HCT116 (cell line): ENCODE data around the gene SYT7. TPM values are rescaled to one million over a fixed set of nuclear protein-coding genes. Genes with fewer than 3 reads are reported as not detected.

Experiments used
- ATAC-seq: fragments of 200-7000 bp; cut with Tn5 transposase; 2 replicates; pipeline ENCODE4 v1.9.1; 2020; ENCODE audit warnings: mild to moderate bottlenecking, moderate library complexity
- BruUV-seq: library from RNA; stranded (reverse); fragments of 400-500 nt; replicated peaks from 2 replicates; lab custom pipeline; 2021; lab: Mats Ljungman, UMichigan
- CTCF ChIA-PET: fragments of 300-600 bp; sonication (Branson Sonifier 250); formaldehyde crosslinking; loops from one replicate; lab custom pipeline; 2021; ENCODE audit warnings: antibody characterized with exemption; lab: Charles Lee
- POLR2A ChIA-PET: fragments of 300-600, 350-600 bp; sonication (Branson Sonifier 250); formaldehyde crosslinking; loops from one replicate; lab custom pipeline; 2021; ENCODE audit warnings: antibody characterized with exemption; lab: Charles Lee
- RAD21 ChIA-PET, 2 experiments: fragments of 300-600 bp; sonication (Branson Sonifier 250); formaldehyde crosslinking; loops; one replicate each; lab custom pipeline; 2023; ENCODE audit warnings: low total read pairs in 2 of 2; ENCODE audit not compliant: uncharacterized antibody in 2 of 2, unreplicated experiment in 2 of 2, low non-redundant PET in 1 of 2; lab: Charles Lee
- DNase-seq: peaks from one replicate; pipeline ENCODE4 v3.0.0-alpha.2; 2010; ENCODE audit warnings: low read depth, low spot score
- H2AFZ ChIP-seq: fragments of 200-600 bp; shearing (Covaris generic), sonication (generic); 2 replicates; pipeline ENCODE4 v1.6.1; 2017; ENCODE audit warnings: low read depth, mixed run types, mixed read lengths, antibody characterized with exemption, low read length; ENCODE audit not compliant: poor library complexity, severe bottlenecking
- H3K27ac ChIP-seq: 2 replicates; pipeline ENCODE4 v1.5.1; 2012; ENCODE audit warnings: low read depth, low read length
- H3K27me3 ChIP-seq: fragments of 200-600 bp; sonication (generic); 2 replicates; pipeline ENCODE4 v1.6.1; 2016; ENCODE audit warnings: mixed run types, low read length, mixed read lengths; ENCODE audit not compliant: insufficient read depth
- H3K36me3 ChIP-seq, 2 experiments: fragments of 200-500 bp in 1 of 2; fragments of 200-600 bp in 1 of 2; sonication (Bioruptor generic) in 1 of 2; sonication (generic) in 1 of 2; 2 replicates each; pipeline versions ENCODE4 v1.5.1 to v1.6.1; 2014 to 2016; ENCODE audit warnings: low read length in 2 of 2, inconsistent platforms in 1 of 2, mixed read lengths in 1 of 2, mixed run types in 1 of 2; ENCODE audit not compliant: insufficient read depth in 2 of 2, control insufficient read depth in 1 of 2
- H3K4me1 ChIP-seq, 2 experiments: fragments of 200-600 bp in 1 of 2; sonication (generic) in 1 of 2; 2 replicates each; pipeline versions ENCODE4 v1.5.1 to v1.6.1; 2012 to 2017; ENCODE audit warnings: low read length in 2 of 2, inconsistent platforms in 1 of 2, mild to moderate bottlenecking in 1 of 2, mixed read lengths in 1 of 2, mixed run types in 1 of 2, moderate library complexity in 1 of 2; ENCODE audit not compliant: insufficient read depth in 2 of 2, control insufficient read depth in 1 of 2
- H3K4me2 ChIP-seq: fragments of 200-600 bp; sonication (generic); 2 replicates; pipeline ENCODE4 v1.6.1; 2017; ENCODE audit warnings: mixed run types, low read length, mixed read lengths
- H3K4me3 ChIP-seq, 2 experiments: fragments of 200-600 bp in 1 of 2; sonication (generic) in 1 of 2; replicated peaks in 1 of 2; 2 replicates each; pipeline ENCODE4 v1.5.1; 2011 to 2016; ENCODE audit warnings: low read length in 2 of 2, control low read depth in 1 of 2, low read depth in 1 of 2, mild to moderate bottlenecking in 1 of 2, mixed read lengths in 1 of 2, mixed run types in 1 of 2
- H3K79me2 ChIP-seq: fragments of 200-600 bp; sonication (generic); 2 replicates; pipeline ENCODE4 v1.6.1; 2017; ENCODE audit warnings: mild to moderate bottlenecking, mixed run types, low read length, moderate library complexity, mixed read lengths; ENCODE audit not compliant: insufficient read depth
- H3K9ac ChIP-seq: fragments of 200-600 bp; sonication (generic); 2 replicates; pipeline ENCODE4 v1.6.1; 2016; ENCODE audit warnings: low read length, mixed read lengths
- H3K9me2 ChIP-seq: fragments of 200-600 bp; sonication (generic), shearing (Covaris generic); 2 replicates; pipeline ENCODE4 v1.6.1; 2017; ENCODE audit warnings: mixed run types, mild to moderate bottlenecking, moderate library complexity; ENCODE audit not compliant: insufficient read depth
- H3K9me3 ChIP-seq, 2 experiments: fragments of 200-500 bp in 1 of 2; fragments of 200-600 bp in 1 of 2; sonication (Bioruptor generic) in 1 of 2; sonication (generic) in 1 of 2; 2 replicates each; pipeline ENCODE4 v1.6.1; 2014 to 2017; ENCODE audit warnings: low read length in 2 of 2, mixed read lengths in 2 of 2, inconsistent platforms in 1 of 2, low read depth in 1 of 2, mild to moderate bottlenecking in 1 of 2, mixed run types in 1 of 2, moderate library complexity in 1 of 2; ENCODE audit not compliant: control insufficient read depth in 1 of 2, insufficient read depth in 1 of 2
- H4K20me1 ChIP-seq: fragments of 200-600 bp; sonication (generic), shearing (Covaris generic); 2 replicates; pipeline ENCODE4 v1.6.1; 2017; ENCODE audit warnings: mixed run types, mild to moderate bottlenecking, moderate library complexity; ENCODE audit not compliant: insufficient read depth
- ATF3 ChIP-seq: IDR thresholded peaks from 2 replicates; pipeline ENCODE4 v1.6.1; 2012
- CBX3 ChIP-seq: IDR thresholded peaks from 2 replicates; pipeline ENCODE4 v1.6.1; 2012; ENCODE audit warnings: low read depth
- CEBPB ChIP-seq: IDR thresholded peaks from 2 replicates; pipeline ENCODE4 v1.6.1; 2012; ENCODE audit warnings: low read depth
- CTCF ChIP-seq, 3 experiments: fragments of 200-600 bp in 1 of 3; sonication (generic) in 1 of 3; IDR thresholded peaks in 2 of 3; conservative IDR thresholded peaks in 1 of 3; 2 replicates each; pipeline ENCODE4 v1.5.1; 2012 to 2017; ENCODE audit warnings: low read depth in 2 of 3, low read length in 2 of 3, antibody characterized with exemption in 1 of 3, borderline replicate concordance in 1 of 3, control low read depth in 1 of 3, mild to moderate bottlenecking in 1 of 3, mixed read lengths in 1 of 3, mixed run types in 1 of 3, moderate library complexity in 1 of 3; ENCODE audit not compliant: insufficient read depth in 1 of 3
- ELF1 ChIP-seq: IDR thresholded peaks from 2 replicates; pipeline ENCODE4 v1.6.1; 2012; ENCODE audit warnings: low read depth, borderline replicate concordance
- FOSL1 ChIP-seq: IDR thresholded peaks from 2 replicates; pipeline ENCODE4 v1.6.1; 2012; ENCODE audit warnings: low read depth
- JUND ChIP-seq: IDR thresholded peaks from 2 replicates; pipeline ENCODE4 v1.6.1; 2012
- MAX ChIP-seq: IDR thresholded peaks from 2 replicates; pipeline ENCODE4 v1.6.1; 2012
- POLR2A ChIP-seq: IDR thresholded peaks from 2 replicates; pipeline ENCODE4 v1.7.0; 2011; ENCODE audit warnings: borderline replicate concordance; ENCODE audit not compliant: insufficient read depth, insufficient read length; ENCODE audit errors: extremely low read depth
- POLR2AphosphoS5 ChIP-seq: IDR thresholded peaks from 2 replicates; pipeline ENCODE4 v1.6.1; 2011; ENCODE audit warnings: mild to moderate bottlenecking, low read depth, low read length, moderate library complexity
- RAD21 ChIP-seq: IDR thresholded peaks from 2 replicates; pipeline ENCODE4 v1.6.1; 2012; ENCODE audit warnings: low read depth, mild to moderate bottlenecking
- SIN3A ChIP-seq: IDR thresholded peaks from 2 replicates; pipeline ENCODE4 v1.6.1; 2012; ENCODE audit warnings: low read depth
- SP1 ChIP-seq: IDR thresholded peaks from 2 replicates; pipeline ENCODE4 v1.6.1; 2012; ENCODE audit warnings: low read depth
- SRF ChIP-seq: IDR thresholded peaks from 2 replicates; pipeline ENCODE4 v1.6.1; 2012; ENCODE audit warnings: low read depth
- ZFX ChIP-seq: fragments of 450-650 bp; IDR thresholded peaks from 2 replicates; pipeline ENCODE4 v1.6.1; 2017
- ZNF274 ChIP-seq: fragments of 200-500 bp; sonication (Bioruptor generic); IDR thresholded peaks from 2 replicates; pipeline ENCODE4 v1.6.1; 2014; ENCODE audit warnings: mild to moderate bottlenecking, low read depth, low read length, inconsistent platforms
- intact Hi-C: fragments of 100-400 bp; cut with micrococcal nuclease; formaldehyde crosslinking; loops from 2 replicates; pipeline ENCODE4 v1.10.0; 2022
- total RNA-seq: library from RNA; stranded (reverse); gene quantifications from one replicate; pipeline ENCODE4 v1.2.1, GENCODE V29; 2021; ENCODE audit not compliant: unreplicated experiment

SYT7 gene
- total RNA-seq, 1 experiment from 2014 or later = 27.4 TPM

- no peaks in the 10 kb centered on the region for H3K9me2 ChIP-seq
- H3K4me3 ChIP-seq = no peak overlapping the region
- no peak for ATAC-seq
- no peaks in the 10 kb centered on the region for H3K9me3 ChIP-seq
- TF ChIP-seq JUND = no peak
- TF ChIP-seq FOSL1 = no peak
- no peak for TF ChIP-seq ATF3
- no peak for TF ChIP-seq ZNF274
- TF ChIP-seq ZFX = no peak
- TF ChIP-seq, all 23 proteins: peak for 0
- H3K4me1 ChIP-seq = peaks cover 6 to 23% of the 10 kb centered on the region in 2 experiments
- H3K36me3 ChIP-seq = no peaks in the 10 kb centered on the region; a peak in 1 of 4 replicates
- no peaks in the 10 kb centered on the region for H3K27me3 ChIP-seq
- H3K27ac ChIP-seq = peak overlapping the region; percentile 39; the same call in 1 of the 2 replicates
- H3K9ac ChIP-seq = no peak overlapping the region
- no peaks in the 10 kb centered on the region for H3K79me2 ChIP-seq
- peak overlapping the region; percentile 62 for H3K4me2 ChIP-seq
- intact Hi-C loops = no loop called here
- ChIA-PET CTCF (interaction anchor here (1.0 to 2.0 kb wide), 2 partner anchors 10 to 25 kb away, joined by 3 to 8 read pairs; no protein-coding TSS in a partner anchor), RAD21 (no interaction called here), POLR2A (no interaction called here)
- H2AFZ ChIP-seq = no peak overlapping the region
- H4K20me1 ChIP-seq = no peaks in the 10 kb centered on the region
- DNase-seq = no peak
- BruUV-seq = no TSS peak
These were observed 38.8 kb downstream of the SYT7 start for GRCh38 chr11:61542024-61542461.

- CTCF ChIA-PET = interaction anchor here (1.0 to 2.0 kb wide), 2 partner anchors 10 to 24 kb away, joined by 3 to 8 read pairs; no protein-coding TSS in a partner anchor
- no peak overlapping the region for H3K9ac ChIP-seq
- DNase-seq = peak; percentile 34
These were observed 39.3 kb downstream of the SYT7 start for GRCh38 chr11:61541598-61541997.

More at GRCh38 chr11:61541598-61541997, 39.3 kb downstream of the SYT7 start:
- Histone ChIP-seq H4K20me1 (no peaks in the 10 kb centered on the region), H3K9me3 (no peaks in the 10 kb centered on the region), H3K4me3 (no peak overlapping the region), H3K79me2 (no peaks in the 10 kb centered on the region), H3K4me2 (peak overlapping the region; percentile 62), H3K27me3 (no peaks in the 10 kb centered on the region), H3K4me1 (peaks cover 6 to 23% of the 10 kb centered on the region in 2 experiments), H3K36me3 (no peaks in the 10 kb centered on the region; a peak in 1 of 4 replicates), H2AFZ (no peak overlapping the region), H3K27ac (no peak overlapping the region; the same call in 1 of the 2 replicates), H3K9me2 (no peaks in the 10 kb centered on the region)
- RAD21 ChIA-PET = no interaction called here
- POLR2A ChIA-PET = interaction anchor here (0.6 kb wide), 2 partner anchors 106 to 1248 kb away, joined by 3 to 4 read pairs; no protein-coding TSS in a partner anchor
- no TSS peak for BruUV-seq
- peak; percentile 84 for ATAC-seq
- intact Hi-C loops = no loop called here
- TF ChIP-seq JUND (no peak), SRF (no peak), SIN3A (no peak), SP1 (no peak), CEBPB (no peak), RAD21 (no peak), POLR2A (no peak), FOSL1 (no peak), CBX3 (no peak), ELF1 (no peak), MAX (no peak), ATF3 (no peak), CTCF (IDR thresholded peaks at IDR 0.05 in 2 of 3, conservative IDR thresholded peaks at IDR 0.05 in 1 of 3; ENCODE audit: borderline replicate concordance in 1 of 3, insufficient read depth in 1 of 3, low read depth in 2 of 3, low read length in 2 of 3) (no peak), ZNF274 (no peak), POLR2AphosphoS5 (no peak)
